ENCODE data around the gene GNB1.

GNB1 gene

GRCh38 chr1:1900883-1901640 lies 10.2 kb upstream of the GNB1 start:
- peaks cover 76% of the 10 kb centered on the region for H3K4me1 ChIP-seq
- H3K27me3 ChIP-seq: no peaks in the 10 kb centered on the region
- H4K20me1 ChIP-seq: no peaks in the 10 kb centered on the region
- H3K4me3 ChIP-seq: no peak overlapping the region
- peaks cover 7% of the 10 kb centered on the region; the same call in 1 of the 2 replicates for H3K9me3 ChIP-seq
- peak overlapping the region; percentile 51 for H3K9ac ChIP-seq
- peak overlapping the region; percentile 92 for H3K27ac ChIP-seq
- H3K36me3 ChIP-seq: no peaks in the 10 kb centered on the region
- no peak for TF ChIP-seq Cebpa-rat (IDR thresholded peaks at IDR 0.05)
- H3K4me2 ChIP-seq: peak overlapping the region; percentile 92

- Histone ChIP-seq H3K27me3 (no peaks in the 10 kb centered on the region), H3K9ac (peak overlapping the region; percentile 74), H3K36me3 (no peaks in the 10 kb centered on the region), H3K27ac (peak overlapping the region; percentile 92), H3K4me3 (peak overlapping the region; percentile 46), H3K9me3 (peaks cover 7% of the 10 kb centered on the region; the same call in 1 of the 2 replicates), H3K4me2 (peak overlapping the region; percentile 92), H4K20me1 (no peaks in the 10 kb centered on the region), H3K4me1 (peaks cover 76% of the 10 kb centered on the region)
- no peak for TF ChIP-seq Cebpa-rat (IDR thresholded peaks at IDR 0.05)
Observed at GRCh38 chr1:1899967-1900327, 9.1 kb upstream of the GNB1 start.

- peak overlapping the region; percentile 92 for H3K27ac ChIP-seq
- peak overlapping the region; percentile 46 for H3K4me3 ChIP-seq
- no peak for TF ChIP-seq Cebpa-rat (IDR thresholded peaks at IDR 0.05)
- H3K4me1 ChIP-seq: peaks cover 80% of the 10 kb centered on the region
- no peaks in the 10 kb centered on the region for H3K27me3 ChIP-seq
- H3K36me3 ChIP-seq: no peaks in the 10 kb centered on the region
- H3K9ac ChIP-seq: peak overlapping the region; percentile 74
- H3K4me2 ChIP-seq: peak overlapping the region; percentile 92
- H3K9me3 ChIP-seq: peaks cover 7% of the 10 kb centered on the region; the same call in 1 of the 2 replicates
- H4K20me1 ChIP-seq: no peaks in the 10 kb centered on the region
Observed at GRCh38 chr1:1899266-1899966, 8.5 kb upstream of the GNB1 start.

- H3K4me1 ChIP-seq: peaks cover 90% of the 10 kb centered on the region
Observed at GRCh38 chr1:1898246-1898933, 7.5 kb upstream of the GNB1 start.

GRCh38 chr1:1895456-1896336 lies 4.8 kb upstream of the GNB1 start:
- Histone ChIP-seq H3K4me3 (peak overlapping the region; percentile 38; the same call in 1 of the 2 replicates), H3K36me3 (no peaks in the 10 kb centered on the region), H3K27ac (peak overlapping the region; percentile 92), H3K4me1 (peaks cover 90% of the 10 kb centered on the region), H3K4me2 (peak overlapping the region; percentile 98), H3K9ac (peak overlapping the region; percentile 89), H3K27me3 (no peaks in the 10 kb centered on the region), H4K20me1 (no peaks in the 10 kb centered on the region), H3K9me3 (no peaks in the 10 kb centered on the region)
- no peak for TF ChIP-seq Cebpa-rat (IDR thresholded peaks at IDR 0.05)

More at GRCh38 chr1:1898246-1898933, 7.5 kb upstream of the GNB1 start:
- Histone ChIP-seq H3K9ac (no peak overlapping the region), H3K4me2 (peak overlapping the region; percentile 92), H3K9me3 (peaks cover 6% of the 10 kb centered on the region; the same call in 1 of the 2 replicates), H3K27ac (no peak overlapping the region), H3K27me3 (no peaks in the 10 kb centered on the region), H4K20me1 (no peaks in the 10 kb centered on the region), H3K4me3 (no peak overlapping the region), H3K36me3 (no peaks in the 10 kb centered on the region)
- TF ChIP-seq Cebpa-rat (IDR thresholded peaks at IDR 0.05): no peak

- H3K4me1 ChIP-seq: peaks cover 83% of the 10 kb centered on the region
- peak overlapping the region; percentile 89 for H3K9ac ChIP-seq
- peak overlapping the region; percentile 92 for H3K27ac ChIP-seq
Observed at GRCh38 chr1:1895060-1895418, 4.2 kb upstream of the GNB1 start.

GRCh38 chr1:1894354-1895059 lies 3.6 kb upstream of the GNB1 start:
- peak overlapping the region; percentile 98 for H3K4me2 ChIP-seq
- TF ChIP-seq Cebpa-rat (IDR thresholded peaks at IDR 0.05): no peak
- H3K9ac ChIP-seq: peak overlapping the region; percentile 89
- no peaks in the 10 kb centered on the region for H3K9me3 ChIP-seq
- peak overlapping the region; percentile 92 for H3K27ac ChIP-seq
- H3K4me1 ChIP-seq: peaks cover 78% of the 10 kb centered on the region
- no peaks in the 10 kb centered on the region for H3K27me3 ChIP-seq
- peaks cover 7% of the 10 kb centered on the region for H4K20me1 ChIP-seq
- H3K4me3 ChIP-seq: peak overlapping the region; percentile 38
- H3K36me3 ChIP-seq: no peaks in the 10 kb centered on the region

More at GRCh38 chr1:1895060-1895418, 4.2 kb upstream of the GNB1 start:
- peak overlapping the region; percentile 98 for H3K4me2 ChIP-seq
- no peaks in the 10 kb centered on the region for H3K36me3 ChIP-seq
- H3K27me3 ChIP-seq: no peaks in the 10 kb centered on the region
- H3K9me3 ChIP-seq: no peaks in the 10 kb centered on the region
- H4K20me1 ChIP-seq: peaks cover 2% of the 10 kb centered on the region; the same call in 1 of the 2 replicates
- H3K4me3 ChIP-seq: peak overlapping the region; percentile 38
- no peak for TF ChIP-seq Cebpa-rat (IDR thresholded peaks at IDR 0.05)

GRCh38 chr1:1893997-1894353 lies 3.1 kb upstream of the GNB1 start:
- Histone ChIP-seq H3K9ac (peak overlapping the region; percentile 89), H3K4me2 (peak overlapping the region; percentile 98), H3K27ac (peak overlapping the region; percentile 92), H3K4me1 (peaks cover 75% of the 10 kb centered on the region), H4K20me1 (peaks cover 12% of the 10 kb centered on the region), H3K9me3 (no peaks in the 10 kb centered on the region), H3K4me3 (peak overlapping the region; percentile 38; the same call in 1 of the 2 replicates), H3K27me3 (no peaks in the 10 kb centered on the region), H3K36me3 (no peaks in the 10 kb centered on the region)
- TF ChIP-seq Cebpa-rat (IDR thresholded peaks at IDR 0.05): no peak
